NK-92 treated with Interleukin-12 subunit alpha and Interleukin-12 subunit beta, amount 100 ng/mL, for 24 hours (cell line): ENCODE data around the gene SRGAP1.
"Not testable (repeated sequence)": the region's sequence is repeated elsewhere in the genome, so short reads cannot be mapped to it uniquely, and the experiment has no call there.

Experiments
- DNase-seq: peaks from one replicate; lab custom pipeline; 2025; lab: John Stamatoyannopoulos, UW

Gene SRGAP1

DNA sequence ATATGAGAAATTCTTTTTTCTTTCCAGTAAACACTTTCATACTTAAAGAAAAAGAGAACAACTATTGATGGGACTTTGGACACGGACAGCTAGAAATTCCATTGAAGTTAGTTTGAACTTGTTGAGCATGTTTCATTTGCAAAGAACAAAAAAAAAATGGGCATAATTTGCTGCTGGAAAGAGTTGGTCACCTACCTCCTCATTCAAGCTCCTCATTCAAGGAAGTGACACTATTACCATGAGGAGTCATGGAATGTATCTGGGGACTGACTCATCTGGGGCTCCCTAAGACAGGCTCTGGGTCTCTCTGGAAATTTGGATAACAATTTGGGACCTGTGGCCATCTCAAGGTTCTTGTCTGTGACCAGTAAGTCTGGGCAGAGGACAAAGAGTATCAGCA is 327.2 kb downstream of the SRGAP1 start:
- DNase-seq = no peak

DNA sequence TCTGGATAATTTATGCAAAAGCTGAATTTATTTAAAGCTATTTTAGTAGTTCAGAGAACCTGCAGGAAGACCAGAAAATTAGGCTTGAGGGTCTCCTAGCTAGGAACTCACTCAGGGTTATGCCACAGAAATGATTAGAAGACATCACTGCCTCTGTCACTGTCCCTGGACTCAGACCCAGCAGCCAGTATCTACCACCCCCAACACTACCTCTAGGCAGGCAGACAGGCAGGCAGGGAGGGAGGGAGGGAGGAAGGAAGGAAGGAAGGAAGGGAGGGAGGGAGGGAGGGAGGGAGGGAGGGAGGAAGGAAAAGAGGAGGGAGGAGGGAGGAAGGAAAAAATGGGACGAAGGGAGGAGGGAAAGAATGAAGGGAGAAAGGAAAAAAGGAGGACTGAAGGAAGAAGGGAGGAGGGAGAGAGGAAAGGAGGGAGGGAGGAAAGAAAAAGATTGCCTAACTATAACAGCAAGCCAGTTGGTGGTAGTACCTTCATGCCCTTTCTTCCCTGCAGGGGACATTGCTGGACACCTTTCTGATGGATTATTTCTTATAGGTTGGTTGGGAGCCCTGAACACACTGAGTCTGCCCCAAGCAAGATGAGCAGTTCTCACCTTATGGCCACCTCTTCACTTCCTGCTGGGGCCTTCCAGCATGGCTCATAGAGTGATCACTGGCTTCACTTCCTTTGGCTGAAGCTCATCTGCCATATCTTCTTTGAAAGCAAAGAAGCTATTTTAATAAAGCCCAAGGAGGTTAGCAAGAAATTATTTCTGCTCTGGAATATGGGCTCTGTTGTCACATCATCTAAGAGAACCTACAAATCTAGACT is 327.9 kb downstream of the SRGAP1 start:
- DNase-seq = no peak

DNA sequence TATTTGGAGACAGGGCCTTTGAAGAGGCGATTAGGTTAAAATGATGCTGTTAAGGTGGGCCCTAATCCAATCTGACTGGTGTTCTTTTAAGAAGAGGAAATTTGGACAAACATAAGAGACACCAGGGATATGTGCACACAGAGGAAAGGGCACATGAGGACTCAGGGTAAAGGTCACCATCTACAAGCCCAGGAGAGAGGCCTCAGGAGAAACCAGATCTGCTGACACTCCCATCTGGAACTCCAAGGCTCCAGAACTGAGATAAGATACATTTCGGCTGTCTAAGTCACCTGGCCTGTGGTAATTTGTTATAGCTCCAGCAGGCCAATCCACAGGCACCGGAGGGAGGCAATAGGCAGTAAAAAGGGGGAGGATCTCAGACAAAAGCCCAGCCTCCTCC is 329.0 kb downstream of the SRGAP1 start:
- DNase-seq = no peak

DNA sequence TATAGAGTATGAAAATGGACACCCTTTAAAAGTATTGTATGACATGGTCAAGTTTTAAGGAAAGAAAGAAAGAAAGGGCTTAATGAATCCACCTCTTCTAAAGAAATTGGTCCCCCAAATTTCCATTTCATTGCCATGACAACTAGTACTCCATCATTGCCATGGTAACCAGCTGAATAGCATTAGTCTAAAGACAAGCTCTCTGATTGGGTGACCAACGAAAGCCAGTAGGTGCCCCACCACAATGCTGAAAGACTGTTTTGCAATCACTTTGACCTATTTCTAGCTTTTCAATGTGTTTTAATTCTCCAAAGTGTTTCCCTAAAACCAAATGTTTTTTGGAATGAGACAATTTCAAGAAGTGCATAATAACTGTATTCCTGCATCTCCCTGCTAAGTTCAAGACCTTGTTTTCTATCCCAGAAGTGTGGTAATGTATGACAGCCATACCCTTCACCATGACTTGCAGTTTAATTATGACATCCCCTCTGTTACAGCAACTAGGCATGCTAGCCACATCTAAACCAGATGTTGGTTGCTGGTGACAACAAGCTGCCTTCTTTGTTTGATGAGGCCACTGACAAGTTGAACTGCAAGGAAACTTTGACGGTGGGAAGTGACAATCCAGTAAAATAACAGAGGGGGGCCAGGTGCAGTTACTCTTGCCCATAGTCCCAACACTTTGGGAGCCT is 330.9 kb downstream of the SRGAP1 start:
- no peak for DNase-seq

DNA sequence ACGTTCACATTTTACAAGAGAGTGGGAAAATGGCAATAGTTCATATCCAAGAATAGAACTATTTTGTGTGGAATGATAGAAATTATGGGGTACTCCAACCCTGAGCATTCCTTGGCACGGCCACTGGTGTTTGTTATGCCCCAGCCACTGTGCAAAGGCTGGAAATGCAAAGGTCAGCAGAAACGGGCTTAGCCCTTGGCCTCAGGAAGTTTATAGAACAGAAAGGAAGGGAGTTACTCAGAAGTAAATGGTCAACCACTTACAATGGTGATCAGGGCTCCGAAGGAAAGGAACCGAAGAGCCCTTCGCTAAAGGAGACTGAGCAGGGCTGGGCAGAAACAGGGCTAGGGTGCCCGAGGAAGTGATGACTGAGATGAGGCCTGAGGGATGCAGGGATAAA is 332.5 kb downstream of the SRGAP1 start:
- DNase-seq = no peak

DNA sequence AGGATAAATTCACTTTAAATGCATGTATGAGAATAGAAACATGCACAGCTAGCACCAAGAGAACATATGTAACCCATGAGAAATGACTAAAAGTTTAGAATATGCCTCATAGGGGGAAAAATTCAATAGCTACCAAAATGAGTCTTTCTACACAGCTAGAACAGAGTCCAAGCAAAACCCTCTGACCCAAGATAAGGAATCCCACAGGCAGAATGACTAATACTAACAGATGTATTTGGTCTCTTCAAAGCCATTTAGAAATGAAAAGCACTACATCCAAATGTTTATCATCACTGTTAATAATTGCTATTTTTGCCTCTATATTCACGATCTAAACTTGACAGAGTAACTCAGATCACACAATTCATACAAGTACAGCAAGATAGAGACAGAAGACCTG is 333.6 kb downstream of the SRGAP1 start:
- no peak for DNase-seq

DNA sequence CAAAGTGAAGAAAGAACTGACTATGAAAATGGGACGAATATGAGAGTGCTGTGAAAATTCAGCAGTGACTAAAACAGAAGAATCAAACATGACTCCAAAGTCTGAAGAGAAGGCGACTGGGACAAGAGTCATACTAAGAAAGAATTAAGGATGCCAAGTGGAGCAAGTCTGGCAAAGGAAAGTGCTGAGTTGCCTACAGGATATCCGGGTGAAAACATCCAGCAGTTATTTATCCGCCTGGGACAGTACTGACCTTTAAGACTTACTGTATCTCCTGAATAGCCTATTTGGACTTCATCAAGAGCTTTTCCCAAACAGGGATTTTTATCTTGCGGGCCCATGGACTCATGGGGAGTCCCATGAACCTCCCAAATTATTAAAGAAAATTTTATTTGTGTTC is 336.5 kb downstream of the SRGAP1 start:
- no peak for DNase-seq

DNA sequence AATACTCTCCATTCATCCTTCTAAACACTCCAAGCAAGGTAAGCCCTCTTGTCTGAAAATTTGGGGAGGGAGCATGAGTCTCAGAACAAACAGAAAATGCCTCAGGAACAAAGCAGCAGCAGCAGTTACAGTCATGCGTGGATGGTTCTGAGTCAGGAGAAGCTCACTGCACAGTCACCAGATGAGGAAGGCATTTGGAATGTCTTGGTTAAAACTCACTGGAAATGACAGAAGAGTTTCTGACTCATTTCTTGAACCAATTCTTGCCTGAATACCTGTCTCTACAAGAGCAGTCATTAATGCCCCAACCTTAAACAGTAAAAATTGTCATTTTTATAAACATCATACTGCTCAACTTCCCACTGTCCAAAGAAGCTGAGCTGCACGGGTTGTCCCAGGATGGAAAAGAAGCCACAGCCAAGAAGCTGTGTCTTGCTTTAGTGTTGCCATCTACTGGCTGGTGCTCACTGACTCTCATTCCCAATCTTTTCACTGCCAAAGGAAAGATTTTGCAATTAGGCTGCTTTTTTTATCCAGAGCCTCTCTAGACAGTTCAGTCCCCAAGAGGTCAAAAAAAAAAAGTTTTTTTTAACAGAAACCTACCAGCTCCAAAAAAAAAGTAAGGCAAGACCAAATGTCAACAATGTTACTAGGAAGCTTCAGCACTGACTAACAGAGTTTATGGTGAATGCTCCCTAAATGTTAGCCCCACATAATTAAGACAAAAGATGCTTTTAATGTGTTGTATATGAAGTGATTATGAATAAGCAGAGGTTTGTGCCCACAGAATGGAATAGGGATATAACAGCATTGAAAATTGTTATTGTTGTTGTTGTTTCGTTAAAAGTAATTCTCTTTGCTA is 337.2 kb downstream of the SRGAP1 start:
- no peak for DNase-seq

DNA sequence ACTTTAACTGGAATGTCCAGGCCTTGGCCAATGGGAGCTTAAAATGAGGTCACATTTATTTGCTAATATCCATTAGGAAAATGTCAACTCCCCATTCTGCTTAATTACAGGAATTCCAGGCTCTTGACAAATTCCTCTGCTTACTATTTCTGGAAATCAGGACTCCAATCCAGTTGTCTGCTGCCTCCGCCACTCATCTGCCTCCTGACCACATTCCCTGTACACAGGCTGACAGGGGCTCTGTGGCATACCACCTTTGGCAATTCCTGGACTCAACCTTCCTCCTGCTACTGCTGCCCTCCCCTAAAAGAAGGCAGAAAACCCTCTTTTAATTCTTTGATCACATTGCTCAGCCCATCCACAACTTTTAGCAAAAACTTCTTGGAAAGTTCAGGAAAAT is 339.7 kb downstream of the SRGAP1 start:
- no peak for DNase-seq

DNA sequence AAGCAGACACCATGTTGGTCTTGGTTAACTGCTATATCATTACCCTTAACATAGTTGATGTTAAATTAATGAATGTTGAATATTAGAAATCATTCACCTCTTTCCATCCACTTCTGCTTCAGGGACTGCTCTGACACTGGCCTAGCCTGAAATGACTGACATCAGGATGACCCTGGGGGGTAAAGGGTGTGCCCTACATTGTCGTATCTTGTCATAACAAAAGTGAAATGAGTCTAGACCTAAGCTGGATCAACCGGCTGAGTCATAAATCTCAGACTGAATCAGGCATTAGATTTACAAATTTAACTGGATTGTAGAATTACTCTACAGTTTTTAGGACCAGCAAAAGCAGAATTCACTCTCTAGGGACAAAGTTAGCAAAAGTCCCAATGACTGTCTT is 342.3 kb downstream of the SRGAP1 start:
- no peak for DNase-seq

DNA sequence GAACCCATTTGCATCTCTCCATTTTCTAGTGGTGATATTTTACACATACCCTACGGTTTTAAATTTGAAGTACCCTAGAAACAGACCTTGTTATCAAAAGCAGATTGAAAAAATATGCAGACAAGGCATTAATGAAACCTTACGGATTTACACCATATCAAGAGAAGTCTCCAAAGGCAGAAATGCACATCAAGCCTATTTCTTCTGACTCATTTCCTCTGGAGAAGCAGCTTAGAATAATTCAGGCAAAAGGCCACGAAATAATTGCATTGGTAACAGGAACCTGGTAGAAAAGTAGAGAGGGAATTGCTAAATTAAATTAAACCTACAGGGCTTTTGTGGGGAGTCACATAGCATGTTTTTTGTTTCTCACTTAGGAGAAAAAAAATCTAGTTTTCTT is 342.9 kb downstream of the SRGAP1 start:
- DNase-seq = no peak

DNA sequence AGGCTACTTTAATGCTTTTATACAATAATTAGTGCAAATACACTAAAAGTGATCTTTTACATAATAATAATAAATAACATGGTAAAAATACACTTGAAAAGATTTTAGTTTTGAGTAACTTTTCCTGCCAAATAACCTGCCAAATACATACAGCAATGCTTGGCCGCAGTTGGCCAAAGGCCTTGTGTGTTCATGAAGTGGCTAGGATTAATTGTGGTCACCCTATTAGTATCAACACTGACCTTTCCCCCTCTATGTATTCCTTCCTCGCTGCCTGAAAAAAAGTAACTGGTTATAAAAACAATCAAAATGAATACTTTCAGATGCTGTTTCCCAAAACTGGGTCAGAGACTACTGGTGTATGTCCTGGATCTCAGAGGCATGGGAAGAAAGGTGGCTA is 343.3 kb downstream of the SRGAP1 start:
- DNase-seq = no peak

DNA sequence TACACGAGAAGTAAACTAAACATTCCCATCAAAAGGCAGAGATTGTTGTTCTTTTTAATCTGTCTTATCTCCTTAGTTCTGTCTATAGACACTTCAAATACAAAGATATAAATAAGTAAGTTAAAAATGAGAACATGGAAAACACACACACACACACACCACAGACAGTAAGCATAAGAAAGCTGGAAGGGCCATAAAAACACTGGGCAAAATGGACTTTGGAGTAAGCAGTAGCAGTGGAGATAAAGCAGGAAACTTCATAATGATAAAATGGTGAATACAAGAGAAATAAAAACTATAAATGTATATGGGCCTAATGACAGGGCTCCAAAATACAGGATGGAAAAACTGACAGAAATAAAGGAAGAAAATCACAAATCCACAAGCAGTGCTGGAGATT is 345.0 kb downstream of the SRGAP1 start:
- no peak for DNase-seq

DNA sequence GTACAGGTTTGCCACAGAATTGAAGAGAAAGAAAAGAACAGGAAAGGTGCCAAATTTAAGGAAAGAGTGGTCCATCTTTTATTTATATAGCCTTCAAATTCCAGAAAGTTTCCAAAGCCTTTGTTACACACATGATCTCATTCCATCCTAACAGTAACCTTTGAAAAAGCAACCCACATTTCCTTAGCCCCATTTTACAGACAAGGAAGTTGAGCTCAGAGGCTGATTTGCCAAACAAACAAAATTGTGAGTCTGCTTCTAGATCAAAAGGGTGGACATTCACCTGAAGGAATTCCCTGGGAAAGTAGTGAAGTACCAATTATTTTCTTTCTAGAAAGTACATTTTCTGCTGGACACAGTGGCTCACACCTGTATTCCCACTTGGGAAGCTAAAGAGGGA is 345.6 kb downstream of the SRGAP1 start:
- DNase-seq = no peak

DNA sequence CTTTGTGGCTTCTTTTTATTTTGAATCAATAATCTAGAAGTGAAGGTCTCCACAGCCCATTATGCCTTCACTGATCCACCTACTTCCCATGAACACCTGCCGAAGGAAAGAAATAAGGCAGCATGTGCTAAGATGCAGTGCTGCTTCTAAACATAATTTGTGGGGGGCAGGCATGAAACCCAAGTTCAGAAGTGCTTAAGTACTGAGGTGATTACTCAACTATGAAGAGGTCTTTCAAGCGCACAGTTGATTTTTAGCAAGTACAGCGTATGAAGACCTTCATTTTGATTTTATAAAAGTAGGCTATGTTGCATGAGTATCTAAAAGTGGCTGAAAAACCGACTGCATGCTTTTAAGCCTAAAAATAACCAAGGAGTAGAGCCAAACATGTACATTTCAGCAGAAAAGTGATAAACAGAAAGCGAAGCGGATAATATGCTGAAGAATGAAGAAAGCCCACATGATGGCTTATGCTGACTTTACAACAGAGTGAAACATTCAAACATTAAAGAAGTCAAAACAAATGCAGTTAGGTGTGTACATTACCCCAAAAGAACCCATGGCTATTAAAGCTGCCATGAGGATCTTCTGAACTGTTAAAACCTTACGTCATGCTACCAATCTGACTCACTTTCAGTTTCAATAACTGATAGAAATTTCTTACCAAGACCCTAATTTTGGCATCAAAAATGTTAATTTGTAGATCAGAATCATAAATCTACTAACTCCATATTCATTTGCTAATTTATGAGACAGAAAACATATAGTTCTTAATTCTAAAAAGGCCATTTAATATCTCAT is 348.3 kb downstream of the SRGAP1 start:
- DNase-seq = no peak

DNA sequence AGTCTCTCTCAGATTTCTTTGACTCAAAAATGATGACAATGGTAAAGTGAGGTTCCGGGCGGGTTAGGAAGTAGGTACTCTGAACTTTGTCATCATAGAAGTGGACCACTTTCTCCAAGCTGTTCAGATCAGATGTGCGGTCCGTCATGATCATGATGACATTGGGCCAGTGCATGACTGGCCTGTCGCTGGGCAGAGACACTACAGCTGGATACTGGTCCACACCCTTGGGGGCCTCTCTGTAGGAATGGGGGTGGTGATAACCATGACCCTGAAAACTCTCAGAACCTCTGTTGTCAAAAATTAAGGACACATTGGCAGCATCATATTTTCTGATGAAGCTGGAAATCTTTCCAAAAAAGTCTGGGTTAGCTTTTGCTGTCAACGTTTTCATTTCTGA is 349.4 kb downstream of the SRGAP1 start:
- no peak for DNase-seq

DNA sequence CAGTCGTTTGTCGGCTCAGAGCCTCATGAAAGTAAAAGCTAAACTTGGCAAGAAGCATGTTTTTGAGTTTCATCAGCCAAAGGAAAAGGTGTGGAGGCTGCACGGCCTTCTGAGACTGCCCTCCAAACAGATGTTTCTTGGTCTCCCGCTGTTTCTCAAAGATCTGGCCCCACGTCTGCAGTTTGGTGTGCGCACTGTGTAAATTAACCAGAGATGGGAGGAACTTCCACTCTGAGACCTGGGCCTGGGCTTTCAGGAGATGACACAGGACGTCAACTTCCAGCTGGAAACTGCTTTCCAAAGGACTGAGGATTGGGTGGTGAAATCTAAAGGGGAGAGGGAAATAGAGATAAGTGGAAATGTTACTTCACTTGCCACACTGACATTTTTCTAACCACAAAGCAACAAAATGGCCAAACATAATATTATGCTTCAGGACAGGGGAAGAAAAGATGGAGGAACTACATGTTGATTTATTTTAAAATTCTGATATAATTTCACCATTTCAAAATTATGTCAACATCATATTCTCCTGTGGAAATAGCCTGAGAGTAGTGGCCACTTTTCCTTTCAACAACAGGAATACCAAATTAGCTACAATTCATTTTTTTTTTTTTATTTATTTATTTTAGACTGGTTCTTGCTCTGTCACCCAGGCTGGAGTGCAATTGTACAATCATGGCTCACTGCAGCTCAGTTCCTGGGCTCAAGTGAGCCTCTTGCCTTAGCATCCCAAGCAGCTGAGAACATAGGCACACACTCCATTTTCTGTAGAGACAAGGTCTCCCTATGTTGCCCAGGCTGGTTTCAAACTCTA is 350.0 kb downstream of the SRGAP1 start:
- DNase-seq = no peak

DNA sequence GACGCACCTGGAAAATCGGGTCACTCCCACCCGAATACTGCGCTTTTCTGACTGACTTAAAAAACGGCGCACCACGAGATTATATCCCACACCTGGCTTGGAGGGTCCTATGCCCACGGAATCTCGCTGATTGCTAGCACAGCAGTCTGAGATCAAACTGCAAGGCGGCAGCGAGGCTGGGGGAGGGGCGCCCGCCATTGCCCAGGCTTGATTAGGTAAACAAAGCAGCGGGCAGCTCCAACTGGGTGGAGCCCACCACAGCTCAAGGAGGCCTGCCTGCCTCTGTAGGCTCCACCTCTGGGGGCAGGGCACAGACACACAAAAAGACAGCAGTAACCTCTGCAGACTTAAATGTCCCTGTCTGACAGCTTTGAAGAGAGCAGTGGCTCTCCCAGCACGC is 351.3 kb downstream of the SRGAP1 start:
- DNase-seq = not testable (repeated sequence)

DNA sequence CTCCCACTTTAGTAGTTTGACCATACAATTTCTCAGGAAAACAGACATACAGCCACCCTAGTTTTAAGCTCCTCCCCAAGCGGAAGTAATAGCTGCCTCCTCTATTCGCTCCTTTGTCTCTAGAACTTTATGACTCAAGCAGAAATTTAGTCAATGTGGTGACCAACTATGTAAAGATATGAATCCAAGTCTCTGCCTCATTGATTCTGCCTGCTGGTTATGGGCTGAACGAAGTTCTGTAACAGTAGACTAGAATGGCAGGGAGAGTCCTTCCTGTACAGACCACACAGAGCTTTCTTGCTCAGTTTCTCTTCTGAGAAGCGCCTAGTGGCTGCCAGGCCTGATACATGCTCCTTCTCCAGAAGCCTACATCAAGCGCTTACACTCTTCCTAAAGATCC is 358.5 kb downstream of the SRGAP1 start:
- DNase-seq = no peak

DNA sequence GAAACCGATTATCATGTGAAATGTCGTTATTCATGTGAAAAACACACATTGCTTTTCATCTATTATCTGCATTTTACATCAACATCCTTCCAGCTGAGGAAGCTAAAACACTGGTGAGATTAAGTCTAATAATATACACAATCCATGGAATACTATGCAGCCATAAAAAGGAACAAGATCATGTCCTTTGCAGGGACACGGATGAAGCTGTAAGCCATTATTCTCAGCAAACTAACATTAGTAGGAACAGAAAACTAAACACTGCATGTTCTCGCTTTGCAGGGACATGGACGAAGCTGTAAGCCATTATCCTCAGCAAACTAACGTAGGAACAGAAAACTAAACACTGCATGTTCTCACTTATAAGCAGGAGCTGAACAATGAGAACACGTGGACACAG is 359.3 kb downstream of the SRGAP1 start:
- no peak for DNase-seq

DNA sequence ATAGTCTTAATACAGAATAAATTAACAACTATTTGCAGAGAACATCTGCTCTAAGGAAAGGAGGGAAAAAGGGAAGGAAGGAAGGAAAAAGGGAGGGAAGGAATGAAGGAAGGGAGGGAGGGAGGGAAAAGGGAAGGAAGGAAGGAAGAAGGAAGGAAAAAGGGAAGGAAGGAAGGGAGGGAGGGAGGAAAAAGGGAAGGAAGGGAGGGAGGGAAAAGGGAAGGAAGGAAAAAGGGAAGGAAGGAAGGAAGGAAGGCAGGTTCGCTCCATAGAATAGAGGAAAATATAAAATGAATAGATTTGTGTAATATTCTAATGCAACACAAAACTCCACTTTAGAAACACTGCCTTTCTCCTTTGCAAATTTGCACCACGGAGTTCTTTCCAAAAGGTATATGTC is 361.0 kb downstream of the SRGAP1 start:
- DNase-seq = no peak
